ENCODE data around the gene SYT7.

DNA sequence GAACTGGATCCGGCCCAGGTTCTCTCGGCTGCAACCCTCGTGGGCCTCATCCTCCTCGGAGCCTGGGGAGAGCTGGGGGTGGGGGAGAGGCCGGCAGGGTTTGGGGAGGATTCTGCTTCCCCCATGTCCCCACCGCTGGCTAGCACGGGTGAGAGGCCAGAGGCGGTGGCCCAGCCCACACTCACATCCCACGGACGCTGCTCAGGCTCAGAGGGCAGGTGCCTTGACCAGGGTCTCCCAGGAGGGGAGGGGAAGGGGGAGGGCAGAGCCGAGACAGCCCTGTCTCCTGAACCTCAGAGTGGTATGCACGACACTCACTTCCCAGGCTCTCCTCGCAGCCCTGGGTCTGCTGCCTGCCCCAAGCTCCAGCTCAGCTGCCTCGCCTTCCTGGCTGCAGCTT is 52.8 kb downstream of the SYT7 start:
- TF ChIP-seq, protein P1, sequence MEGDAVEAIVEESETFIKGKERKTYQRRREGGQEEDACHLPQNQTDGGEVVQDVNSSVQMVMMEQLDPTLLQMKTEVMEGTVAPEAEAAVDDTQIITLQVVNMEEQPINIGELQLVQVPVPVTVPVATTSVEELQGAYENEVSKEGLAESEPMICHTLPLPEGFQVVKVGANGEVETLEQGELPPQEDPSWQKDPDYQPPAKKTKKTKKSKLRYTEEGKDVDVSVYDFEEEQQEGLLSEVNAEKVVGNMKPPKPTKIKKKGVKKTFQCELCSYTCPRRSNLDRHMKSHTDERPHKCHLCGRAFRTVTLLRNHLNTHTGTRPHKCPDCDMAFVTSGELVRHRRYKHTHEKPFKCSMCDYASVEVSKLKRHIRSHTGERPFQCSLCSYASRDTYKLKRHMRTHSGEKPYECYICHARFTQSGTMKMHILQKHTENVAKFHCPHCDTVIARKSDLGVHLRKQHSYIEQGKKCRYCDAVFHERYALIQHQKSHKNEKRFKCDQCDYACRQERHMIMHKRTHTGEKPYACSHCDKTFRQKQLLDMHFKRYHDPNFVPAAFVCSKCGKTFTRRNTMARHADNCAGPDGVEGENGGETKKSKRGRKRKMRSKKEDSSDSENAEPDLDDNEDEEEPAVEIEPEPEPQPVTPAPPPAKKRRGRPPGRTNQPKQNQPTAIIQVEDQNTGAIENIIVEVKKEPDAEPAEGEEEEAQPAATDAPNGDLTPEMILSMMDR (IDR thresholded peaks at IDR 0.05) = no peak
- TF ChIP-seq, protein P2, sequence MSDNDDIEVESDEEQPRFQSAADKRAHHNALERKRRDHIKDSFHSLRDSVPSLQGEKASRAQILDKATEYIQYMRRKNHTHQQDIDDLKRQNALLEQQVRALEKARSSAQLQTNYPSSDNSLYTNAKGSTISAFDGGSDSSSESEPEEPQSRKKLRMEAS (IDR thresholded peaks at IDR 0.05) = no peak
- TF ChIP-seq ESRRA (IDR thresholded peaks at IDR 0.05; ENCODE audit: borderline replicate concordance, low read length) (no peak), RFX5 (IDR thresholded peaks at IDR 0.05) (no peak), EP300 (IDR thresholded peaks at IDR 0.05) (no peak), RAD21 (conservative IDR thresholded peaks at IDR 0.05 in 1 of 2, IDR thresholded peaks at IDR 0.05 in 1 of 2) (no peak), ZNF302 (CRISPR knock-in tag; IDR thresholded peaks at IDR 0.05) (no peak), POLR2A (IDR thresholded peaks at IDR 0.05; ENCODE audit: low read length) (no peak)
- TF ChIP-seq, protein P3, sequence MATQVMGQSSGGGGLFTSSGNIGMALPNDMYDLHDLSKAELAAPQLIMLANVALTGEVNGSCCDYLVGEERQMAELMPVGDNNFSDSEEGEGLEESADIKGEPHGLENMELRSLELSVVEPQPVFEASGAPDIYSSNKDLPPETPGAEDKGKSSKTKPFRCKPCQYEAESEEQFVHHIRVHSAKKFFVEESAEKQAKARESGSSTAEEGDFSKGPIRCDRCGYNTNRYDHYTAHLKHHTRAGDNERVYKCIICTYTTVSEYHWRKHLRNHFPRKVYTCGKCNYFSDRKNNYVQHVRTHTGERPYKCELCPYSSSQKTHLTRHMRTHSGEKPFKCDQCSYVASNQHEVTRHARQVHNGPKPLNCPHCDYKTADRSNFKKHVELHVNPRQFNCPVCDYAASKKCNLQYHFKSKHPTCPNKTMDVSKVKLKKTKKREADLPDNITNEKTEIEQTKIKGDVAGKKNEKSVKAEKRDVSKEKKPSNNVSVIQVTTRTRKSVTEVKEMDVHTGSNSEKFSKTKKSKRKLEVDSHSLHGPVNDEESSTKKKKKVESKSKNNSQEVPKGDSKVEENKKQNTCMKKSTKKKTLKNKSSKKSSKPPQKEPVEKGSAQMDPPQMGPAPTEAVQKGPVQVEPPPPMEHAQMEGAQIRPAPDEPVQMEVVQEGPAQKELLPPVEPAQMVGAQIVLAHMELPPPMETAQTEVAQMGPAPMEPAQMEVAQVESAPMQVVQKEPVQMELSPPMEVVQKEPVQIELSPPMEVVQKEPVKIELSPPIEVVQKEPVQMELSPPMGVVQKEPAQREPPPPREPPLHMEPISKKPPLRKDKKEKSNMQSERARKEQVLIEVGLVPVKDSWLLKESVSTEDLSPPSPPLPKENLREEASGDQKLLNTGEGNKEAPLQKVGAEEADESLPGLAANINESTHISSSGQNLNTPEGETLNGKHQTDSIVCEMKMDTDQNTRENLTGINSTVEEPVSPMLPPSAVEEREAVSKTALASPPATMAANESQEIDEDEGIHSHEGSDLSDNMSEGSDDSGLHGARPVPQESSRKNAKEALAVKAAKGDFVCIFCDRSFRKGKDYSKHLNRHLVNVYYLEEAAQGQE (IDR thresholded peaks at IDR 0.05) = no peak
- TF ChIP-seq, protein P4, sequence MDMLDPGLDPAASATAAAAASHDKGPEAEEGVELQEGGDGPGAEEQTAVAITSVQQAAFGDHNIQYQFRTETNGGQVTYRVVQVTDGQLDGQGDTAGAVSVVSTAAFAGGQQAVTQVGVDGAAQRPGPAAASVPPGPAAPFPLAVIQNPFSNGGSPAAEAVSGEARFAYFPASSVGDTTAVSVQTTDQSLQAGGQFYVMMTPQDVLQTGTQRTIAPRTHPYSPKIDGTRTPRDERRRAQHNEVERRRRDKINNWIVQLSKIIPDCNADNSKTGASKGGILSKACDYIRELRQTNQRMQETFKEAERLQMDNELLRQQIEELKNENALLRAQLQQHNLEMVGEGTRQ (IDR thresholded peaks at IDR 0.05) = no peak
- TF ChIP-seq, protein P5, sequence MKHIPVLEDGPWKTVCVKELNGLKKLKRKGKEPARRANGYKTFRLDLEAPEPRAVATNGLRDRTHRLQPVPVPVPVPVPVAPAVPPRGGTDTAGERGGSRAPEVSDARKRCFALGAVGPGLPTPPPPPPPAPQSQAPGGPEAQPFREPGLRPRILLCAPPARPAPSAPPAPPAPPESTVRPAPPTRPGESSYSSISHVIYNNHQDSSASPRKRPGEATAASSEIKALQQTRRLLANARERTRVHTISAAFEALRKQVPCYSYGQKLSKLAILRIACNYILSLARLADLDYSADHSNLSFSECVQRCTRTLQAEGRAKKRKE (CRISPR knock-in tag; IDR thresholded peaks at IDR 0.05; ENCODE audit: low read depth) = no peak
